SIG-M5 treated with dmso at 0.1 percent for 504 hours (cell line): ENCODE data around the gene FDXACB1.
A peak's percentile ranks its signal among the peaks of the same experiment; 100 is the strongest.

Source experiments
- DNase-seq: peaks from one replicate; lab custom pipeline; 2025; ENCODE audit not compliant: unreplicated experiment; lab: John Stamatoyannopoulos, UW

FDXACB1 gene, protein sequence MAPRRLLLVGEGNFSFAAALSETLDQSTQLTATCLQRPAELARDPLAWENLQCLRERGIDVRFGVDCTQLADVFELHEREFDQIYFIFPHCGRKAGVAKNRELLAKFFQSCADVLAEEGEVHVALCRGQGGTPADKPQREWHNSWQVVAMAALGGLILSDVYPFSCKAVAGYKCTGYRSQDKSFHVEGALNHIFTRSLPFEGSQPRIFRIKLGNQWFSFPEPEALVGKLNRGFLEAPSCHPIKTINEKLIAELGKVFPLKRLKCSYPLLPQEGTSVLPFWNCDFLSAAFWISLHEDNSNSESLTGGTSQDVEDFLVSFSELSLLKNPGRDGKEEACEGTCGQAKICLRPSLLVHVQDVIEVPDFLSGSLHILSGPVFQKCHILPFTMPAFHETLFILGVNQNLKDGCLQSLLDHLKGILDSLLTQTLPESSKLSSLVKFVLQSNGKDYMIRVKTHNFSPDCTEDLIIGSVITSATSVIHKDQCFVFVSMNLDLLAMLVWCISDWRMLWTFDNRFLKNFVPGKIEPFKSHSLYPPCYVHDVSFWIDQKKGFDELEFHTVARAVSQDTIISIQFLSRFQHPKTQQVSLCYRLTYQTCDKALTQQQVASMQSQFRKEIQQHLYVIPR

DNA sequence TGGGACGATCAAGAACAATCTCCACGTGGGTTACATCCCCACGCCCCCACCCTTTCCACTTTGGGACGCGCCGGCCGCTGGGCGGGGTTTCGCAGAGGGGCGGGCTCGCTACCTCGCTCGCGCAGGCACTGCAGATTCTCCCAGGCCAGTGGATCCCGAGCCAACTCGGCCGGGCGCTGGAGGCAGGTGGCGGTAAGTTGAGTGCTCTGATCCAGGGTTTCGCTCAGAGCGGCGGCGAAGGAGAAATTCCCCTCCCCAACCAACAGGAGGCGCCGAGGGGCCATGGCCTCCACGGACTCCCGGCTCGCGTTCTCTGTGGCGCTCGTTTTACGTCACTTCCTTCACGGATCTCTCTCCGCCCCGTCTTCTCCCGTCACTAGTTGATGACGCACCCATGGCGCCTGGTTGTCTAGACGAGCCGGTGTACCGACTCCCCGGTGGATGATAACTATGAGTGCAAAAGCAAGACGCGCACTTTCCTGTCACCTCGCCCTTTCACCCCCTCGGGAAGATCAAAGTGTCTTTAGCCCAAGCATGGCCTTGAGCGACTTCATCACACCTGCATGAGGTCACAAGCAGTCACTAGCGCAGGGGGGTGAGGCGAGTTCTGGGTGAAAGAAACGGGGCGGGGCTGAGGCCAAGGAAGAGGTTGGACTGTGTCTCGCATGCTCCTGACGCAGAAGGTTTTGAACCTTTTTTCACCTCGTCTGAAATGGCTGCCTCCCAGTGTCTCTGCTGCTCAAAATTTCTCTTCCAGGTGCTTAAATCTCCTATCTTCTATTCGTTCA is at the start of gene FDXACB1, which contains the start of gene CFAP68:
FDXACB1 (minus strand) TSS at position 317 of the 788 bp plus-strand sequence; CDS start at position 284, 33 bp downstream.
CFAP68 (plus strand) TSS at position 693 of the 788 bp plus-strand sequence; CDS start at position 713, 20 bp downstream.
- DNase-seq: peak; percentile 94

DNA sequence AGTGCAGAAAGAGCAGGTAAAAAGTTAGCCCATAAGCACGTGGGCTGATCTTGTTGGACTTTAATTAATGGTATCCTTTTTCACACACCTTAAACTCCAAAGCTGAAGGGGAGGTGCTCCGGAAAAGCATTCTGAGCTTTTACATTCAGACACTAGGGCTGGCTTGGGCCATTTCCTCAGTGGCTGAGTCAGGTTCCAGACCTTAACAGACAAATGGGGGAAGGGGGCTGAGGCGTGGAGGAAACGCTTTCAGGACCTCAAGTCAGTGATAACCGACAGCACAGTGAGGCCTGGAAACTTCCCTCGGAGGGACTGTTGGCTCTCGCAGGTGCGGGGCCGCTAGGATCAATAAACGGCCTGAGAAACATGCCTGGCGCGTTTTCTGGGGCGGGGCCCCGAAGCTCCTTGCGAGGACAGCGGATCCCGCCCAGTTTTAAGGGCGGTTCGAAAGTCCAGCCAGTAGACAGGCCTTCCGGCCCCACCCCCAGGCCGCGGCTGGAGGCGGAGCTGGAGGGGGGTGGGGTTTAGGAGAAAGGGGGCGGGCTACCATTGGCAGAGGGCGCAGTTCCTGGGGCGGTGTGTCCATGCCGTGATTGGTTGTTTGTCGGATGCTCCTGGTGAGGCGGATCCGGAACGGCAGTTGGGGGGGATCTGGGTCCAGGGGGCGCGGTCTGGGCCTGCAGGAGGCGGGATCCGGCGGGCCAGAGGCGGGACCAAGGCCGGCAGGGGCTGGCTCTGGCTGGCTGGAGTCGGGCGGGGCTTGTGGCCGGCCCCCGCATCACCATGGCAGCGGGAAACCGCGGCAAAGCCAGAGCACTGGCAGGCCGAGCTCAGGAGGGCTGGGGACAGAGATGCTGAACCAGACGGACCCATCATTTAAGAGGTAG is 47.8 kb upstream of the FDXACB1 start:
- peak; percentile 92 for DNase-seq

DNA sequence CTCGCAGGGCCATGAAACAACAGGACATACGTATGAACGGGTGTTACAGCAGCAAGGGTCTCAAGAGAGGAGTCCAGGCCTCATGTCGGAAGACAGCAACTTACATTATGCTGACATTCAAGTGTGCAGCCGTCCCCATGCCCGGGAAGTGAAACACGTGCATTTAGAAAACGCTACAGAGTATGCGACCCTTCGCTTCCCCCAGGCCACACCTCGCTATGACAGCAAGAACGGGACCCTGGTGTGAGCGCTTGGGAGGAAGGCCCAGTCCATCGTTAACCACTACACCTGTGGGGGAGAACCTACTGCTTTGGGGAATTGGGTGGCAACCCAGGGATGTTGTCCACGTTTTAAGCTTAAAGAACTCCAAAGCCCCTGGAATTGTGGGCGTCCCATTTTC is 47.0 kb upstream of the FDXACB1 start:
- DNase-seq: no peak

DNA sequence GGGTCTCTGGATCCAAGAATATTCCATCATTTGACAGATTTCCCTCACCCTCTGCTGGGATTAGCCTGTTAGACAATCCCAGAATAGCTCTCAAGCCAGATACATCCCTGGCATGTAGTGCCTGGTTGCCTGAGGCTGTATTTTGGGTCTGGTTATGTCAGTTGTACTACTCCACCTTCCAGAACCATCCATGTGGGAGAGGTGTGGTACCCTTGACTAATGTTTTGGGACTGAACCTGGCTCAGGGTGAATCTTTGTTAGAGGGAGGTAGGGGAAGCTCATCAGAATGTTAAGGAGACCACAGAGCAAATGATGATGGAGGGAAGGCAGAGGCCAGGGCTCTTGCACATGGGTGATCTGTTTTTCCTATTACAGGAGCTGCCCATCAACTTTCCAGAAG is 45.0 kb upstream of the FDXACB1 start:
- DNase-seq: no peak

DNA sequence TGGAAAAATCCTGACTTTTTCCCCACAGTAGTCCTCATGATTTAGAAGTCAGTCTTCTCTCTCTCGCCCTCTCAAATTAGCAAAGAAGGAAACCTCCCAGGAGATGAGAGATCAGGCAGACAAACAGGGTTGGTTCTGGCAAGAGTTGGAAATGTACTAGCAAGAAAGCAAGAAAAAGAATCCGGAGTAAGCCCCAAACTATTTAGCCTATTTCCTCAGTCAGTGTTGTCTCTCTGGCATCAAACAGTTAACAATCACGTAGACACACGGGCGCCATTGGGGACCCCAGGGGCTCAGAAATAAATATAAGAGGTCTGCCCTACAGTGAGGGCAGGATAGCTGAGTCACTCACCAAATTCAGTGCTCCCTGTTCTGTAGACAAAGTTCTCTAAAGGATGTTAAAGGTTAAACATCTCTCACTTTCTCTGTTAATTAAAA is 44.4 kb upstream of the FDXACB1 start:
- no peak for DNase-seq

DNA sequence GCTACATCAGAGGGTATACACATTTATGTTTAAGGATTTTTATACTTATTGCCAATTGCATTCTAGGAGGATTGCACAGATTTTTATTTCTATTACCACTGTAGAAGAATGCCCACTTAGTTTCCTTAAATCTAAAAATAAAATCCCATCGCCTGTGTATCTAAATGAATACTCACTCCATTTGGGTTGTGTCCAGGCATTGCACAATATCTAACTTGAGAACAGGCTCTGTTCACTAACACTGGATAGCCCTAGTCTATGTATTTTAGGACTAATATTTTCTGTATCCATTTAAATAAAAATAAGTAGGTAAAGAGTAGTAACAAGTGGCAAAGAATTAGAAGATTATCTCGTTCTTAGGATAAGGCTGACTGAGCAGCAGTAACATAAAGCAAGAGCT is 43.8 kb upstream of the FDXACB1 start:
- no peak for DNase-seq

DNA sequence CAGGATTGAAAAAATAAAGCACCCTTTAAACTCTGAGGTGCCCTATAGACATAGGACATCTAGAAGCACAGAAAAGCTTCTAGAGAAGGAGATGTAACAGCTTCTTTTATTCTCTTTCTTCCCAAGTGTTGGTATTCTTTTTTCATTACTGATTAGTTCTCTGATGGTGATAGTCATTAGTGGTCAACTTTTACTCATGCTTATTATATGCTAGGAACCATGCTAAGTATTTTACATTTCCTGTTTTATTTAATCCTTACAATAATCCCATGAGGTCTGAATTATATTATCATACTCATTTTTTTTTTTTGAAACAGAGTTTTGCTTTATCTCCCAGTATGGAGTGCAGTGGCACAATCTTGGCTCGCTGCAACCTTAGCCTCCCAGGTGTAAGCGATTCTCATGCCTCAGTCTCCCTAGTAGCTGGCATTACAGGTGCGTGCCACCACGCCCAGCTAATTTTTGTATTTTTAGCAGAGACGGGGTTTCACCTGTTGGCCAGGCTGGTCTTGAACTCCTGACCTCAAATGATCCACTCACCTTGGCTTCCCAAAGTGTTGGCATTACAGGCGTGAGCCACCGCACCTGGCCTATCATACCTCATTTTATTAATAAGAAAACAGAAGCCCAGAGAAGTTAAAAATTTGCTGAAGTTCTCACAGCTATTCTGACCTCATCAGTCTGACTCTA is 42.7 kb upstream of the FDXACB1 start:
- DNase-seq: no peak

DNA sequence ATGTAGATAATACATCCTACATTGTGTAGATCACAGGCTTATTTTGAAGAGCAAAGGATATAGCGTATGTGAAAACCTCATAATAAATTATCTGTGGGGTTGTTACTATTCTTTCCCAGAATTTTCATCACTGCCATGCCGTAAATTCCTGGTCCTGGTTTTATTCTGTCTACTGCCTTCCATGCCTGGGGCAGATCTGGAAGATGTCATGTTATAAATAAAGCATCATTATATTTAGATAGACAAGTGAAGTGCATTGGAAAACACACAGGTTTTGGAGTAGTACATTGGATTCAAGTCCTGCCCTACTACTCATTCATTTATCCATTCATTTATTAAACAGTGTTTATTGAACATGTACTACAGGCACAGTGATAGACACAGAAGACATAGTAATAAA is 41.9 kb upstream of the FDXACB1 start:
- DNase-seq: no peak

DNA sequence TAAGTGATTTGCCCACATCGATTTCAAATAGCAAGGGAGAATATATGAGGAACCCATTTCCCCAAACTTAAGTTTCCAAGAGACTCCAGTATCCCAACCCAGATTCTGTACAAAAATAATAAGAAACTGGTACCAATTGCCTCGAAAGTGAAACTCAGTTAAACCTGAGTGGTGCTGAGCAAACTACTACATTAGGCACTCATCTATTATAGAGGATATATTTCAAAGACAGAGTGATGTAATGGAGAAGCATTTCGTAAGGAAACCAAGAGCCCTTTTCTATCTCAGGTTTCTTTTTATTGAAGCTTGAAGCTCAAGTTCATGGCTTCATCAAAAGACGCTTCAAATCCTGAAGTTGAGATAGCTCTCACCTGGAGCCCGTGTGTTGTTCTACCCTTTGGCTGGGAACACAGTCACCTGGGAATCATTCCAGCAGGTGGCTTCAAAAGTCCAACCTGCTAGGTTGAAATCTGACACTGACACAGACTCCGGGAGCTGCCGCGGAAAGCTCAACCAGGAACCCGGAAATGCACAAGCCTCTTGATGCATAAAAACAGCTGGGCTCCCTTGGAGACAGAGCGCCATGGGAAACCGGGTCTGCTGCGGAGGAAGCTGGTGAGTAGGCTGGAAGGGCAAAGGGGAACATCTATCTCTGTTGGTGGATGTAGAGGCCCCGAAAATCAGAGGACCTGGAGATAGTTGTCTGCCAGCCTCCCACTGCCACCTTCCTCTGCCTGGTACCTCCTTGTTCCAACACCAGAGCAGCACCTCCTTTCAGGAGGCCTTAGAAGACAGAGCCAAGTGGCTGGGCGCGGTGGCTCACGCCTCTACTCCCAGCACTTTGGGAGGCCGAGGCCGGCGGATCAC is 39.7 kb upstream of the FDXACB1 start, which contains the start of gene C11orf52:
C11orf52 (plus strand) TSS at position 524 of the 867 bp plus-strand sequence; CDS start at position 584, 60 bp downstream.
- DNase-seq: peak; percentile 49

DNA sequence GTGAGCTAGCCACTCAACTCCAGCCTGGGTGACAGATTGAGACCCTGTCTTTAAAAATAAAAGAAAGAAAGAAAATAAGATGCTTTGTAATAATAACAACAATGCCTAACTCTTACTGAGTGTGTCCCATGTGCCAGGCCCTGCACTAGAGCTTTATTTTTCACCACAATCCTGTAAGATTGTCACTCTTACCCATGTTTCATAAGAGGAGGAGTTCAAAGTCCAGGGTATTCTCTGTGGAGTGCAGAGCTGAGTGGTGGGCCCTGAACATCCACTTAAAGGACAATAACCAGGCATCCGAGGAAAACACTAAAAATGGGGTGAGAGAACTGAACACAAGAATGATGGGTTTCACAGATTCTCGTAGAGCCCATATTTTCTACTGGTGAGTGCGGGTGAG is 38.8 kb upstream of the FDXACB1 start:
- no peak for DNase-seq

DNA sequence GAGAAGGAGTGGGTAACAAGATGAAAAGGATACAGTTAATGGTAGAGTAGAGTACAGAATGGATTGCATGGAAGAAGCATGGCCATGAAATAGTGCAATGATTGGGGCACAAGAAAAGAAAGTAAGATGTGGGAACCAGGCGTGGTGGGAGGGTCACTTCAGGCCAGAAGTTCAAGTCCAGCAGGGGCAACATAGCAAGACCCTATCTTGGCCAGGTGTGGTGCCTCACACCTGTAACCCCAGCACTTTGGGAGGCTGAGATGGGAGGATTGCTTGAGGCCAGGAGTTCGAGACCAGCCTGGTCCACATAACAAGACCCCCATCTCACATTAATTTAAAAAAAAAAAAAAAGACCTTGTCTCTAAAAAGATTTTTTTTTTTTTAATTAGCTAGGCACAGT is 38.3 kb upstream of the FDXACB1 start:
- DNase-seq: no peak

DNA sequence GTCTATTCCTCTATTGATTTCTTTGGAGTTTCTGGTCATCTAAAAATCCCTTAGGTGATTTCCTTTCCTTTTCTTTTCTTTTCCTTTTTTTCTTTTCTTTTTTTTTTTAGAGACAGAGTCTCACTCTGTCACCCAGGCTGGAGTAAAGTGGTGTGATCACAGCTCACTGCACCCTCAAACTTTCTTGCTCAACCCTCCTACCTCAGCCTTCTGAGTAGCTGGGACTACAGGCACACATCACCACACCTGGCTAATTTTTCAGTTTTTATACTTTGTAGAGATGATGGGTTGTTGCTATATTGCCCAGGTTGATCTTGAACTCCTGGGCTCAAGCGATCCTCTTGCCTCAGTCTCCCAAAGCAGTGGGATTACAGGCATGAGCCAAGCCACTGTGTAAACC is 37.8 kb upstream of the FDXACB1 start:
- DNase-seq: no peak

DNA sequence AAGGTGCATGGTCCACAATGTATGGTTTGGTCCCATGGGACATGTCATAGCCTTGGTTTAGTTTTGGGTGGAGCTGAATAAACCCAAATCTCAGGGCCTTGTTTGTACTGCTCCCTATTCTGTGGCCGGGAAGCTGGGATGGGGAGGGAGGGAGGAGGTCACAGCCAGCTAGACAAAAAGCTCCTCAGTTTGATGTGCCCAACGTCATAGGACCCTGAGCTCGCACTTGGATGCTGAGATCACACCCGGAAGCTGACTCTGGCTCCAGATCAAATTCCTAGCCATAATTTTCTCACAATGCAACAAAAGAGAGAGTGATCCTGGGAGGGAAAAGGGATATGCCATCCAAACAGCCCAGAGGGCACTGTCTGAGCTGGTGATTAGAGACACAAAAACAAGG is 35.0 kb upstream of the FDXACB1 start:
- no peak for DNase-seq

DNA sequence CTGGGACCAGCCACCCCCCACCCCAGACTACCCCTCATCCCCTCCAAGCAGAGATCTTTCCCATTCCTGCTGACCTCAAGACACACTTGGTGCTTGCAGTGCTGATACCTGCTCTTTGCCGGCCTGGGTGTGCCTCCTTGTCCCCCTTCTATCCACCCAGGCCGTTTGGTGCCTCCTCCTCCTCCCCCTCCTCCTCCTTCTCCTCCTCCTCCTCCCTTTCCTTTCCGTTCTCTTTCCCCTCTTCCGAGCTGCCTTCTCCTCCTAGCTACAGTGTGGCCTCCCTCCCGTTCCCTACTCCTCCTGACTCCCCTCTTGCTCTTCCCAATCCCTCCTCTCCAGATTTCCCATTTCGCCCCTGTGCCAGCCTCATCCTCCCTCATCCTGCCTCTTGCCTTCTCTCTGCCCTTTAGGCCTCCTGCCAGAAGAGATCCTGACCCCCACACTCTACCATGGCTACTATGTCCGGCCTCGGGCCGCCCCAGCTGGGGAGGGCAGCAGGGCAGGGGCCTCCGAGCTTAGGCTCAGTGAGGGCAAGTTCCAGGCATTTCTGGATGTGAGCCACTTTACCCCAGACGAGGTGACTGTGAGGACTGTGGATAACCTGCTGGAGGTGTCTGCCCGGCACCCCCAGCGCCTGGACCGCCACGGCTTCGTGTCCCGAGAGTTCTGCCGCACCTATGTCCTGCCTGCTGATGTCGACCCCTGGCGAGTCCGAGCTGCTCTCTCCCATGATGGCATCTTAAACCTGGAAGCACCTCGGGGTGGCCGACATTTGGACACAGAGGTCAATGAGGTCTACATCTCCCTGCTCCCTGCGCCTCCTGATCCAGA is 34.3 kb upstream of the FDXACB1 start:
- DNase-seq: no peak

DNA sequence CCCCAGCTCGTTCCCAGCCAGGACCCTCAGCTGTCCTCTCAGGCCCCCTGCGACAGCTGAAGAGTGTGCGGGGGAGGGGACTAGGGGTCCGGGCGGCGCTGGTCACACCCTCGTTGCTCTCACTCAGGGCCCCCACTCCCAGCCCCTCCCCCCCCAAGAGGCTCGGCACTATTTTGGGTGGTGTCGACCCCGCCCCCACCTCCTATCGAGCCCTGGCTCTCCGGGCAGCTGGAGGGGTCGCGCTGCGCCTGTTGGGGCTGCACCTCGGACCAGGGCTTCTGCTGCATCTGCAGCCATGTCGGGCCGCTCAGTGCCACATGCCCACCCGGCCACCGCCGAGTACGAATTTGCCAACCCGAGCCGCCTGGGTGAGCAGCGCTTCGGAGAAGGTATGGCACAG is 33.6 kb upstream of the FDXACB1 start, which contains the start of gene HSPB2:
HSPB2 (plus strand) TSS at position 200 of the 400 bp plus-strand sequence; CDS start at position 296, 96 bp downstream.
- no peak for DNase-seq

DNA sequence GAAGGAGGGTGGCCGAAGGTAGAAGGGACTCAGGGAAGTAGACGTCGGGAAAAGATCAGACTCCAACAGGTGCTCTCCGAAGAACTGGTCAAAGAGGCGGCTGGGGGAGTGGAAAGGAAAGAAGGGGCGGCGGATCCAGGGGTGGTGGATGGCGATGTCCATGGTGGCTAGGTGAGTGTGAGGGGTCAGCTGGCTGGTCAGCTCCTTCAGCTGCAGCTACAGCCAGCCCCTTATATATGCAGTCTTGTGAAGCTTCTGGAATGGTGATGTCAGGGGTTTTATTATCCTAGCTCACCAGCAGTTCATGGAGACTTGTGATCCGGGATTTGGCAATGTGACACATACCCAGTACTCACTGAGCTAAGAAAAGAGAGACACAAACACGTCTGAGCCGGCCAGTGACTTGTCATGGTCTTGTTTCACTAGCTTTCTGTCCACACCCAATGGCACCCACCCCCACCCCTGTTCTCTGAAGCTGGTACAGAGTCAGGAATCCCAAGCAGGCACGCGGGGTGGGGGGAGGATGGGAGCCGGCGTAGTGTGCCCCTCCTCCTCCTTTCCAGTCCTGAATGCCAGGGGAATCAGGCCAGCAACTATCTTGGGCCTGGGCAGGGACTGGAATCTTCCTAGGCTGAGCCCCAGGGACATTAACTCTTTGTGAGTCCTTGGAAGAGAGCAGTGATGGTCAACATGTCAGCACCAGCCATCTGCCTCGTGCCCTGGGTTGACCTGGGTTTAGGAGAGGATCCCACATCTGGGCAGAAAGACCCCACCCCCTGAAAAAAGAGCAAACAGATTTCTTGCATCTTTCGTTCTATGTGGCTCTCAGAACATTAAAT is 32.8 kb upstream of the FDXACB1 start, which contains the start of gene CRYAB:
CRYAB (minus strand) TSS at position 208 of the 839 bp plus-strand sequence; CDS start at position 162, 46 bp downstream.
- no peak for DNase-seq
